Activated CD4-positive, alpha-beta T cell treated with anti-CD3 and anti-CD28 coated beads, Interleukin-2, amount 50 U/mL, for 48 hours (primary cell): Measurements from ENCODE around the gene TOPAZ1.
"Not testable (repeated sequence)": the region's sequence is repeated elsewhere in the genome, so short reads cannot be mapped to it uniquely, and the experiment has no call there.

Experiments used
- DNase-seq, 2 experiments: peaks; one replicate each; pipeline ENCODE4 v3.0.0-alpha.2; 2020

Gene TOPAZ1

GRCh38 chr3:44337248-44337785, 95.6 kb downstream of the TOPAZ1 start:
- no peak for DNase-seq

GRCh38 chr3:44338010-44338827, 96.5 kb downstream of the TOPAZ1 start, which contains the start of gene TCAIM:
Gene TCAIM (plus strand): TSS chr3:44338766. CDS start chr3:44354783, 16,017 bp downstream.
- peak; percentile 98 for DNase-seq

GRCh38 chr3:44338828-44339127, 97.1 kb downstream of the TOPAZ1 start:
- DNase-seq: no peak

GRCh38 chr3:44339181-44340057, 97.7 kb downstream of the TOPAZ1 start:
- no peak for DNase-seq

- DNase-seq: no peak
Measured at GRCh38 chr3:44340058-44340395, 98.3 kb downstream of the TOPAZ1 start.

- DNase-seq: no peak
Measured at GRCh38 chr3:44342176-44342790, 100.6 kb downstream of the TOPAZ1 start.

GRCh38 chr3:44343421-44343820, 101.7 kb downstream of the TOPAZ1 start:
- DNase-seq: no peak

GRCh38 chr3:44346590-44346989, 104.9 kb downstream of the TOPAZ1 start:
- not testable (repeated sequence) for DNase-seq

GRCh38 chr3:44348993-44349392, 107.3 kb downstream of the TOPAZ1 start:
- DNase-seq: no peak

- no peak for DNase-seq
Measured at GRCh38 chr3:44353355-44353924, 111.8 kb downstream of the TOPAZ1 start.

GRCh38 chr3:44355362-44356033, 113.8 kb downstream of the TOPAZ1 start:
- DNase-seq: no peak

GRCh38 chr3:44359146-44359751, 117.6 kb downstream of the TOPAZ1 start:
- no peak for DNase-seq

- DNase-seq: no peak
Measured at GRCh38 chr3:44363591-44363990, 121.9 kb downstream of the TOPAZ1 start.

GRCh38 chr3:44365952-44366351, 124.3 kb downstream of the TOPAZ1 start:
- no peak for DNase-seq

- DNase-seq: no peak
Measured at GRCh38 chr3:44375450-44375849, 133.8 kb downstream of the TOPAZ1 start.
